B cell (primary cell): Measurements from ENCODE around the gene CFAP70. TPM values are rescaled to one million over a fixed set of nuclear protein-coding genes. Genes with fewer than 3 reads are reported as not detected.

Experiments used
- ATAC-seq: fragments of 200-7000 bp; cut with Tn5 transposase; one replicate; pipeline ENCODE4 v1.10.0; 2021; ENCODE audit warnings: low read depth, mild to moderate bottlenecking, moderate number of reproducible peaks, moderate library complexity
- CTCF ChIA-PET: fragments of 350-600 bp; sonication (Branson Sonifier 250); formaldehyde crosslinking; loops from one replicate; lab custom pipeline; 2021; ENCODE audit warnings: antibody characterized with exemption, inconsistent platforms; lab: Charles Lee
- POLR2A ChIA-PET: fragments of 350-600 bp; sonication (Branson Sonifier 250); formaldehyde crosslinking; loops from one replicate; lab custom pipeline; 2021; ENCODE audit warnings: antibody characterized with exemption; lab: Charles Lee
- DNase-seq: peaks from one replicate; pipeline ENCODE4 v3.0.0; 2013
- H2AFZ ChIP-seq: 2 replicates; pipeline ENCODE4 v1.6.1; 2012; ENCODE audit warnings: mild to moderate bottlenecking, low read depth, low read length; ENCODE audit not compliant: insufficient read depth, poor library complexity, severe bottlenecking
- H3K27ac ChIP-seq, 2 donors: 1 replicate in 1 of 2; 2 replicates in 1 of 2; pipeline ENCODE4 v1.5.1; 2012 to 2013; ENCODE audit warnings: low read length in 2 of 2, mild to moderate bottlenecking in 2 of 2, moderate library complexity in 1 of 2
- H3K27me3 ChIP-seq, 4 experiments: fragments of 200-600 bp in 1 of 4; sonication (generic) in 1 of 4; replicated peaks in 1 of 4; 1 replicate in 2 of 4; 2 replicates in 2 of 4; pipeline versions ENCODE4 v1.6.1 to v1.7.0; 2013 to 2016; ENCODE audit warnings: low read length in 3 of 4, mild to moderate bottlenecking in 2 of 4, mixed read lengths in 1 of 4, moderate library complexity in 1 of 4; ENCODE audit not compliant: insufficient read depth in 4 of 4, control insufficient read depth in 3 of 4; ENCODE audit errors: control extremely low read depth in 1 of 4
- H3K36me3 ChIP-seq, 2 experiments: replicated peaks in 1 of 2; 1 replicate in 1 of 2; 2 replicates in 1 of 2; pipeline versions ENCODE4 v1.6.1 to v1.7.1; 2013; ENCODE audit warnings: low read length in 1 of 2; ENCODE audit not compliant: insufficient read depth in 2 of 2, control insufficient read depth in 1 of 2; ENCODE audit errors: control extremely low read depth in 1 of 2, extremely low read depth in 1 of 2
- H3K4me1 ChIP-seq, 2 donors: fragments of 200-600 bp in 1 of 2; sonication (generic) in 1 of 2; 1 replicate in 1 of 2; 2 replicates in 1 of 2; pipeline versions ENCODE4 v1.5.1 to v1.6.1; 2013 to 2017; ENCODE audit warnings: low read length in 2 of 2; ENCODE audit not compliant: control insufficient read depth in 2 of 2, insufficient read depth in 2 of 2
- H3K4me2 ChIP-seq: replicated peaks from 2 replicates; pipeline ENCODE3; 2012; ENCODE audit warnings: mild to moderate bottlenecking, low read depth, low read length; ENCODE audit not compliant: poor library complexity, severe bottlenecking
- H3K4me3 ChIP-seq, 5 experiments: fragments of 200-600 bp in 1 of 5; sonication (generic) in 1 of 5; 1 replicate in 3 of 5; 2 replicates in 2 of 5; pipeline versions ENCODE4 v1.5.1 to v1.7.0; 2011 to 2016; ENCODE audit warnings: low read length in 4 of 5, mild to moderate bottlenecking in 4 of 5, low read depth in 2 of 5, control low read depth in 1 of 5, moderate library complexity in 1 of 5; ENCODE audit not compliant: insufficient read depth in 1 of 5; ENCODE audit errors: control extremely low read depth in 1 of 5, extremely low read depth in 1 of 5
- H3K79me2 ChIP-seq: fragments of 200-600 bp; sonication (generic); one replicate; pipeline ENCODE4 v1.6.0; 2016; ENCODE audit warnings: low read length; ENCODE audit not compliant: control insufficient read depth, insufficient read depth
- H3K9ac ChIP-seq: fragments of 200-600 bp; sonication (generic); 2 replicates; pipeline ENCODE4 v1.6.1; 2017; ENCODE audit warnings: mild to moderate bottlenecking, low read length, moderate library complexity
- H3K9me3 ChIP-seq, 3 donors: one replicate each; pipeline versions ENCODE4 v1.6.1 to v1.7.1; 2013; ENCODE audit warnings: low read length in 2 of 3; ENCODE audit not compliant: control insufficient read depth in 2 of 3, insufficient read depth in 1 of 3; ENCODE audit errors: control extremely low read depth in 1 of 3
- H4K20me1 ChIP-seq: 2 replicates; pipeline ENCODE4 v1.6.0; 2012; ENCODE audit warnings: mild to moderate bottlenecking, low read length; ENCODE audit not compliant: insufficient read depth, control insufficient read depth, poor library complexity, severe bottlenecking
- H3K27ac Mint-ChIP-seq: one replicate; pipeline ENCODE4 v1.8.0; 2021; ENCODE audit warnings: mixed read lengths
- H3K27me3 Mint-ChIP-seq: one replicate; pipeline ENCODE4 v1.8.0; 2021; ENCODE audit warnings: mixed read lengths
- H3K4me1 Mint-ChIP-seq: one replicate; pipeline ENCODE4 v1.8.0; 2021; ENCODE audit warnings: mixed read lengths
- H3K4me3 Mint-ChIP-seq: one replicate; pipeline ENCODE4 v1.8.0; 2021; ENCODE audit warnings: mixed read lengths
- H3K9me3 Mint-ChIP-seq: one replicate; pipeline ENCODE4 v1.8.0; 2022; ENCODE audit warnings: mixed read lengths; ENCODE audit not compliant: insufficient read depth
- EZH2 ChIP-seq: IDR thresholded peaks from 2 replicates; pipeline ENCODE4 v1.6.1; 2012; ENCODE audit warnings: borderline replicate concordance, low read depth, mild to moderate bottlenecking, moderate library complexity, low read length; ENCODE audit not compliant: insufficient read depth, poor library complexity, severe bottlenecking
- WGBS: methylation state at CpG from one replicate; pipeline ENCODE4 v1.1.5; 2013; ENCODE audit warnings: missing lambda C conversion rate; ENCODE audit not compliant: insufficient coverage; 5-methylcytosine and 5-hydroxymethylcytosine counted together
- intact Hi-C: fragments of 100-400 bp; cut with micrococcal nuclease; formaldehyde crosslinking; loops from one replicate; pipeline ENCODE4 v1.10.0; 2022
- polyA plus RNA-seq: library from polyadenylated mRNA; depleted of rRNA; stranded (reverse); fragments of >200 nt; gene quantifications from 2 replicates; pipeline ENCODE4 v1.2.3, GENCODE V29; 2012
- total RNA-seq, 2 donors: library from RNA; stranded (reverse); fragments of 120-200 nt in 1 of 2; gene quantifications; 1 replicate in 1 of 2; 2 replicates in 1 of 2; pipeline versions ENCODE4 v1.2.3 to v1.2.4, GENCODE V29; 2013 to 2022
- TF ChIP-seq, protein P1 (sequence below): fragments of 200-600 bp; IDR thresholded peaks from one replicate; pipeline ENCODE4 v1.8.0; 2022; ENCODE audit warnings: antibody characterized with exemption, mild to moderate bottlenecking

The CFAP70 gene
- total and polyA plus RNA-seq, 2 donors (not counting 1 experiment from before 2014, with no cell fraction given), result 1.6 to 3.6 TPM

- DNase-seq (no peak), ATAC-seq (no peak)
- H3K27me3 Mint-ChIP-seq, result no peaks in the 10 kb centered on the region
- peaks cover 3% of the 10 kb centered on the region for H3K9me3 Mint-ChIP-seq
- no peak overlapping the region for H3K27ac Mint-ChIP-seq
- H3K79me2 ChIP-seq, result no peaks in the 10 kb centered on the region
- TF ChIP-seq EZH2, result no peak
- TF ChIP-seq, protein P1, sequence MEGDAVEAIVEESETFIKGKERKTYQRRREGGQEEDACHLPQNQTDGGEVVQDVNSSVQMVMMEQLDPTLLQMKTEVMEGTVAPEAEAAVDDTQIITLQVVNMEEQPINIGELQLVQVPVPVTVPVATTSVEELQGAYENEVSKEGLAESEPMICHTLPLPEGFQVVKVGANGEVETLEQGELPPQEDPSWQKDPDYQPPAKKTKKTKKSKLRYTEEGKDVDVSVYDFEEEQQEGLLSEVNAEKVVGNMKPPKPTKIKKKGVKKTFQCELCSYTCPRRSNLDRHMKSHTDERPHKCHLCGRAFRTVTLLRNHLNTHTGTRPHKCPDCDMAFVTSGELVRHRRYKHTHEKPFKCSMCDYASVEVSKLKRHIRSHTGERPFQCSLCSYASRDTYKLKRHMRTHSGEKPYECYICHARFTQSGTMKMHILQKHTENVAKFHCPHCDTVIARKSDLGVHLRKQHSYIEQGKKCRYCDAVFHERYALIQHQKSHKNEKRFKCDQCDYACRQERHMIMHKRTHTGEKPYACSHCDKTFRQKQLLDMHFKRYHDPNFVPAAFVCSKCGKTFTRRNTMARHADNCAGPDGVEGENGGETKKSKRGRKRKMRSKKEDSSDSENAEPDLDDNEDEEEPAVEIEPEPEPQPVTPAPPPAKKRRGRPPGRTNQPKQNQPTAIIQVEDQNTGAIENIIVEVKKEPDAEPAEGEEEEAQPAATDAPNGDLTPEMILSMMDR, result no peak
- ChIA-PET CTCF (no interaction called here), POLR2A (no interaction called here)
- H3K9me3 ChIP-seq, result peaks cover 0 to 3% (median 0%) of the 10 kb centered on the region in 3 donors
- no peak overlapping the region for H2AFZ ChIP-seq
- no peak overlapping the region for H3K4me3 Mint-ChIP-seq
- no peak overlapping the region for H3K4me2 ChIP-seq
- H3K9ac ChIP-seq, result no peak overlapping the region
- H3K27me3 ChIP-seq, result no peaks in the 10 kb centered on the region
- no peak overlapping the region for H3K4me3 ChIP-seq
- no peaks in the 10 kb centered on the region for H3K4me1 ChIP-seq
- WGBS, result 80% methylated on average over 1 of the region's 2 CpGs
- H4K20me1 ChIP-seq, result no peaks in the 10 kb centered on the region
- peaks cover 4 to 19% of the 10 kb centered on the region in 2 experiments for H3K36me3 ChIP-seq
- peaks cover 5% of the 10 kb centered on the region for H3K4me1 Mint-ChIP-seq
- H3K27ac ChIP-seq, result no peak overlapping the region
- intact Hi-C loops, result no loop called here
These were observed 141.0 kb downstream of the CFAP70 start for GRCh38 chr10:73217628-73218027.

- H3K4me1 Mint-ChIP-seq, result peaks cover 5% of the 10 kb centered on the region
- WGBS, result 83% methylated on average over 1 of the region's 1 CpG
These were observed 142.9 kb downstream of the CFAP70 start for GRCh38 chr10:73215749-73216148.

More at GRCh38 chr10:73215749-73216148, 142.9 kb downstream of the CFAP70 start:
- Mint-ChIP-seq H3K9me3 (peaks cover 3% of the 10 kb centered on the region), H3K4me3 (no peak overlapping the region), H3K27ac (no peak overlapping the region), H3K27me3 (no peaks in the 10 kb centered on the region)
- ATAC-seq, result no peak
- Histone ChIP-seq H3K9me3 (peaks cover 0 to 3% (median 0%) of the 10 kb centered on the region in 3 donors), H4K20me1 (no peaks in the 10 kb centered on the region), H3K9ac (no peak overlapping the region), H3K4me2 (no peak overlapping the region), H3K27me3 (no peaks in the 10 kb centered on the region), H2AFZ (no peak overlapping the region), H3K36me3 (peaks cover 4 to 19% of the 10 kb centered on the region in 2 experiments), H3K79me2 (no peaks in the 10 kb centered on the region), H3K4me3 (no peak overlapping the region), H3K4me1 (no peaks in the 10 kb centered on the region), H3K27ac (no peak overlapping the region)
- DNase-seq, result no peak
- POLR2A ChIA-PET, result no interaction called here
- TF ChIP-seq, protein P1, result no peak
- intact Hi-C loops, result no loop called here
- CTCF ChIA-PET, result no interaction called here
